DND-41 (cell line): ENCODE results near the gene GATB.

Experiments used
- ATAC-seq: fragments of 200-7000 bp; cut with Tn5 transposase; 3 replicates; pipeline ENCODE4 v1.9.1; 2021; ENCODE audit warnings: low read depth; ENCODE audit not compliant: insufficient read depth
- DNase-seq: peaks from one replicate; pipeline ENCODE4 v3.0.0-alpha.2; 2020
- H2AFZ ChIP-seq: 2 replicates; pipeline ENCODE4 v1.6.0; 2012; ENCODE audit warnings: low read depth, low read length
- H3K27ac ChIP-seq: 2 replicates; pipeline ENCODE4 v1.5.1; 2012; ENCODE audit warnings: low read length, inconsistent platforms
- H3K27me3 ChIP-seq: fragments of 200-600 bp; sonication (generic); 2 replicates; pipeline ENCODE4 v1.6.0; 2012; ENCODE audit warnings: low read length, mild to moderate bottlenecking, inconsistent platforms; ENCODE audit not compliant: insufficient read depth, poor library complexity
- H3K36me3 ChIP-seq: 2 replicates; pipeline ENCODE4 v1.5.1; 2012; ENCODE audit warnings: low read length, inconsistent platforms; ENCODE audit not compliant: insufficient read depth
- H3K4me1 ChIP-seq: 2 replicates; pipeline ENCODE4 v1.5.1; 2012; ENCODE audit warnings: mild to moderate bottlenecking, low read length; ENCODE audit not compliant: insufficient read depth
- H3K4me2 ChIP-seq: 2 replicates; pipeline ENCODE4 v1.6.0; 2012; ENCODE audit warnings: mild to moderate bottlenecking, moderate library complexity, low read length, inconsistent platforms; ENCODE audit not compliant: insufficient read depth
- H3K4me3 ChIP-seq, 2 experiments: fragments of 200-600 bp in 1 of 2; shearing (Covaris generic) in 1 of 2; 2 replicates each; pipeline ENCODE4 v1.5.1; 2012 to 2016; ENCODE audit warnings: inconsistent platforms in 2 of 2, low read length in 2 of 2, mild to moderate bottlenecking in 2 of 2, low read depth in 1 of 2, moderate library complexity in 1 of 2
- H3K79me2 ChIP-seq: 2 replicates; pipeline ENCODE4 v1.6.0; 2012; ENCODE audit warnings: low read length, inconsistent platforms; ENCODE audit not compliant: insufficient read depth
- H3K9ac ChIP-seq: 2 replicates; pipeline ENCODE4 v1.6.0; 2012; ENCODE audit warnings: low read depth, mild to moderate bottlenecking, inconsistent platforms, low read length, moderate library complexity
- H3K9me3 ChIP-seq: 2 replicates; pipeline ENCODE4 v1.5.1; 2012; ENCODE audit warnings: low read length, moderate library complexity, mild to moderate bottlenecking, inconsistent platforms; ENCODE audit not compliant: insufficient read depth, severe bottlenecking
- H4K20me1 ChIP-seq: 2 replicates; pipeline ENCODE4 v1.6.0; 2012; ENCODE audit warnings: low read length; ENCODE audit not compliant: insufficient read depth
- EZH2 ChIP-seq: IDR thresholded peaks from 3 replicates; pipeline ENCODE4 v1.6.1; 2012; ENCODE audit warnings: borderline replicate concordance, low read depth, mild to moderate bottlenecking, moderate library complexity, low read length, inconsistent platforms; ENCODE audit not compliant: severe bottlenecking
- TF ChIP-seq, protein P1 (sequence below): IDR thresholded peaks from 2 replicates; pipeline ENCODE4 v1.5.1; 2012; ENCODE audit warnings: borderline replicate concordance, low read length, moderate library complexity, mild to moderate bottlenecking; ENCODE audit not compliant: poor library complexity, severe bottlenecking; ENCODE audit errors: extremely low read depth

GATB gene

DNA sequence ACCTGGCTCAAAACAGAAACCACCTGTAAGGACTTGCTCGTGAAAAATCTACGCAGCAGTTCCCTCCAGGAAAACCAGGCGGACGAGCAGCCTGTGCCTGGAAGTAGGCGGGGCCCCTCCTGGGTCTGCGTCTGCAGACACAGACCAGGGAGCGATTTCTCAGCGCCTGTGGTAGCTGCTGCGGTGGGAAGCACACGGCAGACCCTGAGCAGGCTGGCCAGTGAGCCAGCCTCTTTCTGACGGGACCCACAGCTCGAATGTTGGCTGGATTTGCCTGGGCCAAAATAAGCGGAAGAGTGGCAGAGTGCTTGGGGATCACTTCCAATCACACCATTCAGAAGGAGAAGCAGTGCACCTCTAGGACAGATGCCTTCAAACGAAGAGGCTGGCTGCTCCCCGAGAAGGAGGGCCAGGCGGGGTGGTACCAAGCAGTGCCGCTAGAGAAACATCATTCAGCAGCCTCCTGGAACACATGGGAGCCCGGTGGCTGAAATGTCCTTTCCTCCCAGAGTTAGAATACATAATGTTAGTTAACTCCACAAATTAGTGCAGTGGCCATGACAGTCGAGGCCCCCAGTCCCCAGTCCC is 85.9 kb downstream of the GATB start:
- ATAC-seq (no peak), DNase-seq (no peak)
- Histone ChIP-seq H3K9ac (no peak overlapping the region), H2AFZ (no peak overlapping the region), H3K27ac (no peak overlapping the region), H3K27me3 (no peaks in the 10 kb centered on the region), H3K9me3 (no peaks in the 10 kb centered on the region), H3K4me1 (no peaks in the 10 kb centered on the region), H3K79me2 (no peaks in the 10 kb centered on the region), H3K36me3 (peaks cover 7% of the 10 kb centered on the region; the same call in 1 of the 2 replicates), H3K4me2 (no peak overlapping the region), H3K4me3 (no peak overlapping the region), H4K20me1 (no peaks in the 10 kb centered on the region)
- TF ChIP-seq, protein P1, sequence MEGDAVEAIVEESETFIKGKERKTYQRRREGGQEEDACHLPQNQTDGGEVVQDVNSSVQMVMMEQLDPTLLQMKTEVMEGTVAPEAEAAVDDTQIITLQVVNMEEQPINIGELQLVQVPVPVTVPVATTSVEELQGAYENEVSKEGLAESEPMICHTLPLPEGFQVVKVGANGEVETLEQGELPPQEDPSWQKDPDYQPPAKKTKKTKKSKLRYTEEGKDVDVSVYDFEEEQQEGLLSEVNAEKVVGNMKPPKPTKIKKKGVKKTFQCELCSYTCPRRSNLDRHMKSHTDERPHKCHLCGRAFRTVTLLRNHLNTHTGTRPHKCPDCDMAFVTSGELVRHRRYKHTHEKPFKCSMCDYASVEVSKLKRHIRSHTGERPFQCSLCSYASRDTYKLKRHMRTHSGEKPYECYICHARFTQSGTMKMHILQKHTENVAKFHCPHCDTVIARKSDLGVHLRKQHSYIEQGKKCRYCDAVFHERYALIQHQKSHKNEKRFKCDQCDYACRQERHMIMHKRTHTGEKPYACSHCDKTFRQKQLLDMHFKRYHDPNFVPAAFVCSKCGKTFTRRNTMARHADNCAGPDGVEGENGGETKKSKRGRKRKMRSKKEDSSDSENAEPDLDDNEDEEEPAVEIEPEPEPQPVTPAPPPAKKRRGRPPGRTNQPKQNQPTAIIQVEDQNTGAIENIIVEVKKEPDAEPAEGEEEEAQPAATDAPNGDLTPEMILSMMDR = no peak
- TF ChIP-seq EZH2 = no peak

DNA sequence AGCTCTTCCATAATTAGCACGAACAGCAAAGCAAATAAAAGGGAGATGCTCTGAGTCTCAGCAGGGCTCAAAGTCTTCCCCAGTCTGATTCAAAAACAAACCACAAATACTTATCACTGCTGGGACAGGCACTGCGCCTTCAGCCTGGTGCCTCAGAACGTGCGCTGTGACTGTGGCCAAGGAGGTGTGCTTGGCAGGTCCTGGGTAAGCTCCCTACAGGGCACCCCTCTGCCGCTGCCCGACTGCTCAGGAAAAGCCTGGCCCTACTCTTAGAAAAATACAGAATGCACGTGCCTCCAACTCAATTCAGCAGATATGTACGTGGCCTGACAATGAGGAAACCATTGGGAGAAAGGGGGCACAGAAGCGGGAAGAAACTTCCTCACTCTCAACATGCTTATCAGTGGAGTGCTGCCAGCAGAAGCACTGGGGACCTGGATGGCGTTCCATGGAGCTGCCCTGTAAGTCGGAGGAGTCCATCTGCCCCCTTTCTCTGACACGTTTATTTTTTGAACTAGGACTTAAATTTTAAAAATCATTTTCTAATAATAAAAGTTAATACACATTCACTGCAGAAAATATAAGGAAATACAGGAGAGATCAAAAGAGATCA is 86.8 kb downstream of the GATB start:
- Histone ChIP-seq H3K9ac (no peak overlapping the region), H3K36me3 (peaks cover 3% of the 10 kb centered on the region; the same call in 1 of the 2 replicates), H3K27ac (no peak overlapping the region), H3K4me3 (no peak overlapping the region), H3K27me3 (no peaks in the 10 kb centered on the region), H3K4me1 (no peaks in the 10 kb centered on the region), H3K79me2 (no peaks in the 10 kb centered on the region), H2AFZ (no peak overlapping the region), H3K9me3 (no peaks in the 10 kb centered on the region), H3K4me2 (no peak overlapping the region), H4K20me1 (no peaks in the 10 kb centered on the region)
- ATAC-seq (no peak), DNase-seq (no peak)
- no peak for TF ChIP-seq EZH2
- TF ChIP-seq, protein P1 = no peak

DNA sequence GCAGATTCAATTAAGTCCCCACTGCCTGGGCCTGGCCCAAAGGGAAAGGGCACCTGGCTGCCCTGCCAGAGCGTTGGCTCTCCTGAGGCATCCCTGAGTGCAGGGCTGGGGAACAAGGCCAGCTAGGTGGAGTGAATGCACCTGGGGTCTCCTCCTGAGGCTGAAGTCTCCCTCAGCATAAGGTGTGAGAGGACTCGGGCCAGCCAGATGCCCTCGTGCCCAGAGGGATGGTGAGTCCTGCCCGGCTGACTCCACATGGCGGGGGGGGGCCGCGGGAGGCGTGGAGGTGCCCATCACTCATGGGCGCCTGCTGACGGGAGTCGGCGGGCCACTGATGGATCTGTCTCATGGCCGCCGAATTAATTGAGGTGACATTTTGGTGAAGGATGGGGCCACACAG is 87.8 kb downstream of the GATB start:
- H3K27me3 ChIP-seq = no peaks in the 10 kb centered on the region
- no peak for TF ChIP-seq EZH2
- TF ChIP-seq, protein P1 = no peak

More for the DNA sequence above, 87.8 kb downstream of the GATB start:
- no peak overlapping the region for H2AFZ ChIP-seq
- H3K4me2 ChIP-seq = no peak overlapping the region
- H3K27ac ChIP-seq = no peak overlapping the region
- peaks cover 3% of the 10 kb centered on the region; the same call in 1 of the 2 replicates for H3K36me3 ChIP-seq
- no peaks in the 10 kb centered on the region for H3K79me2 ChIP-seq
- H3K9me3 ChIP-seq = no peaks in the 10 kb centered on the region
- DNase-seq (no peak), ATAC-seq (no peak)
- H3K9ac ChIP-seq = no peak overlapping the region
- H3K4me1 ChIP-seq = no peaks in the 10 kb centered on the region
- no peak overlapping the region for H3K4me3 ChIP-seq
- no peaks in the 10 kb centered on the region for H4K20me1 ChIP-seq
